Upper lobe of left lung (tissue), 4 donors: ENCODE results near the gene LZTS2.

ENCODE experiments used
- EP300 ChIP-seq, 4 donors: sonication (generic); formaldehyde crosslinking; IDR thresholded peaks; one replicate each; pipeline ENCODE4 v1.5.1; 2017; ENCODE audit warnings: antibody characterized with exemption in 4 of 4, control low read depth in 2 of 4
- POLR2A ChIP-seq, 4 donors: fragments of 450-650 bp; IDR thresholded peaks; one replicate each; pipeline ENCODE4 v1.5.1; 2016 to 2017; ENCODE audit warnings: antibody characterized with exemption in 4 of 4, mild to moderate bottlenecking in 2 of 4
- POLR2AphosphoS5 ChIP-seq, 2 donors: sonication (generic); formaldehyde crosslinking; IDR thresholded peaks; one replicate each; pipeline ENCODE4 v1.5.1; 2017; ENCODE audit warnings: antibody characterized with exemption in 2 of 2
- TF ChIP-seq, protein P1 (sequence below), 6 experiments: fragments of 450-650 bp in 4 of 6; fragments of 200-600 bp in 2 of 6; sonication (generic) in 2 of 6; IDR thresholded peaks; one replicate each; pipeline ENCODE4 v1.5.1; 2016 to 2019; ENCODE audit warnings: antibody characterized with exemption in 6 of 6

- TF ChIP-seq POLR2A (IDR thresholded peaks at IDR 0.05): no peak
- TF ChIP-seq, protein P1, sequence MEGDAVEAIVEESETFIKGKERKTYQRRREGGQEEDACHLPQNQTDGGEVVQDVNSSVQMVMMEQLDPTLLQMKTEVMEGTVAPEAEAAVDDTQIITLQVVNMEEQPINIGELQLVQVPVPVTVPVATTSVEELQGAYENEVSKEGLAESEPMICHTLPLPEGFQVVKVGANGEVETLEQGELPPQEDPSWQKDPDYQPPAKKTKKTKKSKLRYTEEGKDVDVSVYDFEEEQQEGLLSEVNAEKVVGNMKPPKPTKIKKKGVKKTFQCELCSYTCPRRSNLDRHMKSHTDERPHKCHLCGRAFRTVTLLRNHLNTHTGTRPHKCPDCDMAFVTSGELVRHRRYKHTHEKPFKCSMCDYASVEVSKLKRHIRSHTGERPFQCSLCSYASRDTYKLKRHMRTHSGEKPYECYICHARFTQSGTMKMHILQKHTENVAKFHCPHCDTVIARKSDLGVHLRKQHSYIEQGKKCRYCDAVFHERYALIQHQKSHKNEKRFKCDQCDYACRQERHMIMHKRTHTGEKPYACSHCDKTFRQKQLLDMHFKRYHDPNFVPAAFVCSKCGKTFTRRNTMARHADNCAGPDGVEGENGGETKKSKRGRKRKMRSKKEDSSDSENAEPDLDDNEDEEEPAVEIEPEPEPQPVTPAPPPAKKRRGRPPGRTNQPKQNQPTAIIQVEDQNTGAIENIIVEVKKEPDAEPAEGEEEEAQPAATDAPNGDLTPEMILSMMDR (IDR thresholded peaks at IDR 0.05): no peak
- no peak for TF ChIP-seq POLR2AphosphoS5 (IDR thresholded peaks at IDR 0.05)
- TF ChIP-seq EP300 (IDR thresholded peaks at IDR 0.05): no peak
Observed at GRCh38 chr10:100963826-100964225, 35.8 kb upstream of the LZTS2 start.
